ENCODE data around the gene TRIP11.

DNA sequence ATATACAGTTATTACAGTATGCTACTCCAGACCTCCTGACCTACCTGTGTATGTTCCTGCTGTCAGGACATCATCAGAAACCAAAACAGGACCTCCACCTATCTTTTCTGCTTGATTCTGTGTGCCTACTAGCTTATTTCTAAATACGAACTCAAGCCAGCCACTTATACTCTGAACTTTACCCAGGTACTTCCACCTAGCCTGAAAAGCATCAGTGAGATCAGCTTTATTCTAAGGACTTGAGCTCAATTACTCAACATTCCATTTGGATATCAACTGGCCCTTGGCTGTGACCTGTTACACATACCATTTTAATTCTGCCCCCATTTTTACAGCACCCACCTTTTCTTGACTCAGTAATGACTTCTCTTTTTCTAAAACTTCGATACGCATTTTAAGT is 29.2 kb downstream of the TRIP11 start:
- TF ChIP-seq EZH2phosphoT487 (IDR thresholded peaks at IDR 0.05; ENCODE audit: unreplicated experiment) (no peak), EZH2 (IDR thresholded peaks at IDR 0.05; ENCODE audit: low read depth, unreplicated experiment) (no peak), POLR2AphosphoS5 (IDR thresholded peaks at IDR 0.05; ENCODE audit: low read depth) (no peak), JUNB (IDR thresholded peaks at IDR 0.05; ENCODE audit: unreplicated experiment) (no peak), ZNF331 (CRISPR knock-in tag; IDR thresholded peaks at IDR 0.05; ENCODE audit: low read depth) (no peak), CREB1 (CRISPR knock-in tag; IDR thresholded peaks at IDR 0.05; ENCODE audit: low read depth) (no peak), ZNF114 (CRISPR knock-in tag; IDR thresholded peaks at IDR 0.05) (no peak)
- TF ChIP-seq, protein P1, sequence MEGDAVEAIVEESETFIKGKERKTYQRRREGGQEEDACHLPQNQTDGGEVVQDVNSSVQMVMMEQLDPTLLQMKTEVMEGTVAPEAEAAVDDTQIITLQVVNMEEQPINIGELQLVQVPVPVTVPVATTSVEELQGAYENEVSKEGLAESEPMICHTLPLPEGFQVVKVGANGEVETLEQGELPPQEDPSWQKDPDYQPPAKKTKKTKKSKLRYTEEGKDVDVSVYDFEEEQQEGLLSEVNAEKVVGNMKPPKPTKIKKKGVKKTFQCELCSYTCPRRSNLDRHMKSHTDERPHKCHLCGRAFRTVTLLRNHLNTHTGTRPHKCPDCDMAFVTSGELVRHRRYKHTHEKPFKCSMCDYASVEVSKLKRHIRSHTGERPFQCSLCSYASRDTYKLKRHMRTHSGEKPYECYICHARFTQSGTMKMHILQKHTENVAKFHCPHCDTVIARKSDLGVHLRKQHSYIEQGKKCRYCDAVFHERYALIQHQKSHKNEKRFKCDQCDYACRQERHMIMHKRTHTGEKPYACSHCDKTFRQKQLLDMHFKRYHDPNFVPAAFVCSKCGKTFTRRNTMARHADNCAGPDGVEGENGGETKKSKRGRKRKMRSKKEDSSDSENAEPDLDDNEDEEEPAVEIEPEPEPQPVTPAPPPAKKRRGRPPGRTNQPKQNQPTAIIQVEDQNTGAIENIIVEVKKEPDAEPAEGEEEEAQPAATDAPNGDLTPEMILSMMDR (conservative IDR thresholded peaks at IDR 0.05; ENCODE audit: low read depth in 2 of 2): no peak
- TF ChIP-seq, protein P2, sequence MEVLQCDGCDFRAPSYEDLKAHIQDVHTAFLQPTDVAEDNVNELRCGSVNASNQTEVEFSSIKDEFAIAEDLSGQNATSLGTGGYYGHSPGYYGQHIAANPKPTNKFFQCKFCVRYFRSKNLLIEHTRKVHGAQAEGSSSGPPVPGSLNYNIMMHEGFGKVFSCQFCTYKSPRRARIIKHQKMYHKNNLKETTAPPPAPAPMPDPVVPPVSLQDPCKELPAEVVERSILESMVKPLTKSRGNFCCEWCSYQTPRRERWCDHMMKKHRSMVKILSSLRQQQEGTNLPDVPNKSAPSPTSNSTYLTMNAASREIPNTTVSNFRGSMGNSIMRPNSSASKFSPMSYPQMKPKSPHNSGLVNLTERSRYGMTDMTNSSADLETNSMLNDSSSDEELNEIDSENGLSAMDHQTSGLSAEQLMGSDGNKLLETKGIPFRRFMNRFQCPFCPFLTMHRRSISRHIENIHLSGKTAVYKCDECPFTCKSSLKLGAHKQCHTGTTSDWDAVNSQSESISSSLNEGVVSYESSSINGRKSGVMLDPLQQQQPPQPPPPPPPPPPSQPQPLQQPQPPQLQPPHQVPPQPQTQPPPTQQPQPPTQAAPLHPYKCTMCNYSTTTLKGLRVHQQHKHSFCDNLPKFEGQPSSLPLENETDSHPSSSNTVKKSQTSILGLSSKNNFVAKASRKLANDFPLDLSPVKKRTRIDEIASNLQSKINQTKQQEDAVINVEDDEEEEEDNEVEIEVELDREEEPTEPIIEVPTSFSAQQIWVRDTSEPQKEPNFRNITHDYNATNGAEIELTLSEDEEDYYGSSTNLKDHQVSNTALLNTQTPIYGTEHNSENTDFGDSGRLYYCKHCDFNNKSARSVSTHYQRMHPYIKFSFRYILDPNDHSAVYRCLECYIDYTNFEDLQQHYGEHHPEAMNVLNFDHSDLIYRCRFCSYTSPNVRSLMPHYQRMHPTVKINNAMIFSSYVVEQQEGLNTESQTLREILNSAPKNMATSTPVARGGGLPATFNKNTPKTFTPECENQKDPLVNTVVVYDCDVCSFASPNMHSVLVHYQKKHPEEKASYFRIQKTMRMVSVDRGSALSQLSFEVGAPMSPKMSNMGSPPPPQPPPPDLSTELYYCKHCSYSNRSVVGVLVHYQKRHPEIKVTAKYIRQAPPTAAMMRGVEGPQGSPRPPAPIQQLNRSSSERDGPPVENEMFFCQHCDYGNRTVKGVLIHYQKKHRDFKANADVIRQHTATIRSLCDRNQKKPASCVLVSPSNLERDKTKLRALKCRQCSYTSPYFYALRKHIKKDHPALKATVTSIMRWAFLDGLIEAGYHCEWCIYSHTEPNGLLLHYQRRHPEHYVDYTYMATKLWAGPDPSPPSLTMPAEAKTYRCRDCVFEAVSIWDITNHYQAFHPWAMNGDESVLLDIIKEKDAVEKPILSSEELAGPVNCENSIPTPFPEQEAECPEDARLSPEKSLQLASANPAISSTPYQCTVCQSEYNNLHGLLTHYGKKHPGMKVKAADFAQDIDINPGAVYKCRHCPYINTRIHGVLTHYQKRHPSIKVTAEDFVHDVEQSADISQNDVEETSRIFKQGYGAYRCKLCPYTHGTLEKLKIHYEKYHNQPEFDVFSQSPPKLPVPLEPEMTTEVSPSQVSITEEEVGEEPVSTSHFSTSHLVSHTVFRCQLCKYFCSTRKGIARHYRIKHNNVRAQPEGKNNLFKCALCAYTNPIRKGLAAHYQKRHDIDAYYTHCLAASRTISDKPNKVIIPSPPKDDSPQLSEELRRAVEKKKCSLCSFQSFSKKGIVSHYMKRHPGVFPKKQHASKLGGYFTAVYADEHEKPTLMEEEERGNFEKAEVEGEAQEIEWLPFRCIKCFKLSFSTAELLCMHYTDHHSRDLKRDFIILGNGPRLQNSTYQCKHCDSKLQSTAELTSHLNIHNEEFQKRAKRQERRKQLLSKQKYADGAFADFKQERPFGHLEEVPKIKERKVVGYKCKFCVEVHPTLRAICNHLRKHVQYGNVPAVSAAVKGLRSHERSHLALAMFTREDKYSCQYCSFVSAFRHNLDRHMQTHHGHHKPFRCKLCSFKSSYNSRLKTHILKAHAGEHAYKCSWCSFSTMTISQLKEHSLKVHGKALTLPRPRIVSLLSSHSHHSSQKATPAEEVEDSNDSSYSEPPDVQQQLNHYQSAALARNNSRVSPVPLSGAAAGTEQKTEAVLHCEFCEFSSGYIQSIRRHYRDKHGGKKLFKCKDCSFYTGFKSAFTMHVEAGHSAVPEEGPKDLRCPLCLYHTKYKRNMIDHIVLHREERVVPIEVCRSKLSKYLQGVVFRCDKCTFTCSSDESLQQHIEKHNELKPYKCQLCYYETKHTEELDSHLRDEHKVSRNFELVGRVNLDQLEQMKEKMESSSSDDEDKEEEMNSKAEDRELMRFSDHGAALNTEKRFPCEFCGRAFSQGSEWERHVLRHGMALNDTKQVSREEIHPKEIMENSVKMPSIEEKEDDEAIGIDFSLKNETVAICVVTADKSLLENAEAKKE (CRISPR knock-in tag; IDR thresholded peaks at IDR 0.05): no peak
- TF ChIP-seq, protein P3, sequence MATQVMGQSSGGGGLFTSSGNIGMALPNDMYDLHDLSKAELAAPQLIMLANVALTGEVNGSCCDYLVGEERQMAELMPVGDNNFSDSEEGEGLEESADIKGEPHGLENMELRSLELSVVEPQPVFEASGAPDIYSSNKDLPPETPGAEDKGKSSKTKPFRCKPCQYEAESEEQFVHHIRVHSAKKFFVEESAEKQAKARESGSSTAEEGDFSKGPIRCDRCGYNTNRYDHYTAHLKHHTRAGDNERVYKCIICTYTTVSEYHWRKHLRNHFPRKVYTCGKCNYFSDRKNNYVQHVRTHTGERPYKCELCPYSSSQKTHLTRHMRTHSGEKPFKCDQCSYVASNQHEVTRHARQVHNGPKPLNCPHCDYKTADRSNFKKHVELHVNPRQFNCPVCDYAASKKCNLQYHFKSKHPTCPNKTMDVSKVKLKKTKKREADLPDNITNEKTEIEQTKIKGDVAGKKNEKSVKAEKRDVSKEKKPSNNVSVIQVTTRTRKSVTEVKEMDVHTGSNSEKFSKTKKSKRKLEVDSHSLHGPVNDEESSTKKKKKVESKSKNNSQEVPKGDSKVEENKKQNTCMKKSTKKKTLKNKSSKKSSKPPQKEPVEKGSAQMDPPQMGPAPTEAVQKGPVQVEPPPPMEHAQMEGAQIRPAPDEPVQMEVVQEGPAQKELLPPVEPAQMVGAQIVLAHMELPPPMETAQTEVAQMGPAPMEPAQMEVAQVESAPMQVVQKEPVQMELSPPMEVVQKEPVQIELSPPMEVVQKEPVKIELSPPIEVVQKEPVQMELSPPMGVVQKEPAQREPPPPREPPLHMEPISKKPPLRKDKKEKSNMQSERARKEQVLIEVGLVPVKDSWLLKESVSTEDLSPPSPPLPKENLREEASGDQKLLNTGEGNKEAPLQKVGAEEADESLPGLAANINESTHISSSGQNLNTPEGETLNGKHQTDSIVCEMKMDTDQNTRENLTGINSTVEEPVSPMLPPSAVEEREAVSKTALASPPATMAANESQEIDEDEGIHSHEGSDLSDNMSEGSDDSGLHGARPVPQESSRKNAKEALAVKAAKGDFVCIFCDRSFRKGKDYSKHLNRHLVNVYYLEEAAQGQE (IDR thresholded peaks at IDR 0.05; ENCODE audit: unreplicated experiment): no peak
- TF ChIP-seq, protein P4, sequence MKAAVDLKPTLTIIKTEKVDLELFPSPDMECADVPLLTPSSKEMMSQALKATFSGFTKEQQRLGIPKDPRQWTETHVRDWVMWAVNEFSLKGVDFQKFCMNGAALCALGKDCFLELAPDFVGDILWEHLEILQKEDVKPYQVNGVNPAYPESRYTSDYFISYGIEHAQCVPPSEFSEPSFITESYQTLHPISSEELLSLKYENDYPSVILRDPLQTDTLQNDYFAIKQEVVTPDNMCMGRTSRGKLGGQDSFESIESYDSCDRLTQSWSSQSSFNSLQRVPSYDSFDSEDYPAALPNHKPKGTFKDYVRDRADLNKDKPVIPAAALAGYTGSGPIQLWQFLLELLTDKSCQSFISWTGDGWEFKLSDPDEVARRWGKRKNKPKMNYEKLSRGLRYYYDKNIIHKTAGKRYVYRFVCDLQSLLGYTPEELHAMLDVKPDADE (IDR thresholded peaks at IDR 0.05): no peak

Data from GM23338 (cell line).